Measurements from ENCODE around the gene UAP1L1. TPM values are rescaled to one million over a fixed set of nuclear protein-coding genes. Genes with fewer than 3 reads are reported as not detected.
"Not testable (repeated sequence)": the region's sequence is repeated elsewhere in the genome, so short reads cannot be mapped to it uniquely, and the experiment has no call there.

The UAP1L1 gene
- total RNA-seq, 1 donor from 2014 or later, result 13.3 TPM

GRCh38 chr9:137030538-137031527 lies 46.5 kb upstream of the UAP1L1 start:
- no peak overlapping the region for H3K4me3 ChIP-seq
- no peak for DNase-seq (ENCODE audit: extremely low spot score in 2 of 2)
- intact Hi-C loops (cut with DNase I), result no loop called here
- H3K27me3 ChIP-seq, result no peaks in the 10 kb centered on the region
- no peak overlapping the region for H3K27ac ChIP-seq
- H3K4me1 ChIP-seq, result peaks cover 47% of the 10 kb centered on the region
- no peaks in the 10 kb centered on the region for H3K9me3 ChIP-seq
- no peaks in the 10 kb centered on the region for H3K36me3 ChIP-seq
- TF ChIP-seq POLR2AphosphoS5 (IDR thresholded peaks at IDR 0.05; ENCODE audit: insufficient read depth in 1 of 2, low read depth in 1 of 2) (no peak), POLR2A (IDR thresholded peaks at IDR 0.05) (no peak)
- TF ChIP-seq, protein P1, sequence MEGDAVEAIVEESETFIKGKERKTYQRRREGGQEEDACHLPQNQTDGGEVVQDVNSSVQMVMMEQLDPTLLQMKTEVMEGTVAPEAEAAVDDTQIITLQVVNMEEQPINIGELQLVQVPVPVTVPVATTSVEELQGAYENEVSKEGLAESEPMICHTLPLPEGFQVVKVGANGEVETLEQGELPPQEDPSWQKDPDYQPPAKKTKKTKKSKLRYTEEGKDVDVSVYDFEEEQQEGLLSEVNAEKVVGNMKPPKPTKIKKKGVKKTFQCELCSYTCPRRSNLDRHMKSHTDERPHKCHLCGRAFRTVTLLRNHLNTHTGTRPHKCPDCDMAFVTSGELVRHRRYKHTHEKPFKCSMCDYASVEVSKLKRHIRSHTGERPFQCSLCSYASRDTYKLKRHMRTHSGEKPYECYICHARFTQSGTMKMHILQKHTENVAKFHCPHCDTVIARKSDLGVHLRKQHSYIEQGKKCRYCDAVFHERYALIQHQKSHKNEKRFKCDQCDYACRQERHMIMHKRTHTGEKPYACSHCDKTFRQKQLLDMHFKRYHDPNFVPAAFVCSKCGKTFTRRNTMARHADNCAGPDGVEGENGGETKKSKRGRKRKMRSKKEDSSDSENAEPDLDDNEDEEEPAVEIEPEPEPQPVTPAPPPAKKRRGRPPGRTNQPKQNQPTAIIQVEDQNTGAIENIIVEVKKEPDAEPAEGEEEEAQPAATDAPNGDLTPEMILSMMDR (IDR thresholded peaks at IDR 0.05), result no peak

DNA sequence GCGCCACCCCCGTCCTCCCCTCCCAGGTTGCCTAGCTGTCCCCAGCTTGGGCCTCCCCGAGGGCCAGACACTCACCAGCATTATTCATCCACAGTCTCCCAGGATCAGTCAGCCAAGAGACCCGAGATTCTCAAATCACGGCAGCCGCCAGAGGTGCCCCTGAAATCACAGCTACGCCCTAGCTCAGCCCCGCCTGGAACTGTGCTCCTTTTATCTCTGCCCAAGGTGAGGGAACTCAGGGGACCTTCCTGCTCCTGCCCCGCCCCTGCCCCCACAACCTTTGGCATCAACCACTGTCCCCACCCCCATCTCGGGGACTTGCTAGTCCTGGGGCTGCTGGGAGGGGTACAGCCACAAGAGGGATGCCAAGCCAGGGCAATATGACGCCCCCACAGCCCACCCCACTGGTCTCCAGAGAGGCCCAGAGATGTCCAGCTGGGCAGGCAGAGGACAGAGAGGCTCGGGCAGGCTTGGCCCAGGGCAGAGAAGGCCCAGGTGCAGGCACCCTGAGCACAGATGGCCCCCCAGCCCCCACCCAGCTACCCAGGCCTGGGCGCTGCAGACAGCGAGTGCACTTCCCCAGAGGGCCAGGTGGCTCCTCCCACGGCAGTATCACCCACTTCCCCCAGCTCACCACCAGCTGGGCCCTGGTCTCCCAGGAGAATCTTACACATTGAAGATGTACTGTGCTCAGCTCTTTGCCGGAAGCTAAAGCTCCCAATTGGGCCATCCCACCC lies 45.2 kb upstream of the UAP1L1 start, which contains the start of gene FUT7:
FUT7 (minus strand) TSS at position 185 of the 737 bp plus-strand sequence; CDS start at position 88, 97 bp downstream.
- H3K4me3 ChIP-seq, result no peak within 1 kb of the TSS
- no peak for DNase-seq (ENCODE audit: extremely low spot score in 2 of 2)
- H3K36me3 ChIP-seq, result no peaks in the 10 kb centered on the region
- intact Hi-C loops (cut with DNase I), result no loop called here
- H3K27ac ChIP-seq, result no peak within 1 kb of the TSS
- no peaks in the 10 kb centered on the region for H3K9me3 ChIP-seq
- H3K27me3 ChIP-seq, result no peaks in the 10 kb centered on the region
- no peak for TF ChIP-seq POLR2AphosphoS5 (IDR thresholded peaks at IDR 0.05; ENCODE audit: insufficient read depth in 1 of 2, low read depth in 1 of 2)
- TF ChIP-seq POLR2A (IDR thresholded peaks at IDR 0.05), result no peak
- TF ChIP-seq, protein P1 (IDR thresholded peaks at IDR 0.05), result no peak
- peaks cover 35% of the 10 kb centered on the region for H3K4me1 ChIP-seq

- DNase-seq (ENCODE audit: extremely low spot score in 2 of 2), result no peak
- intact Hi-C loops (cut with DNase I), result no loop called here
- no peaks in the 10 kb centered on the region for H3K9me3 ChIP-seq
- H3K27me3 ChIP-seq, result no peaks in the 10 kb centered on the region
- H3K27ac ChIP-seq, result no peak overlapping the region
- H3K4me1 ChIP-seq, result peaks cover 29% of the 10 kb centered on the region
- H3K4me3 ChIP-seq, result no peak overlapping the region
- TF ChIP-seq, protein P1 (IDR thresholded peaks at IDR 0.05), result no peak
- no peaks in the 10 kb centered on the region for H3K36me3 ChIP-seq
These were observed 44.5 kb upstream of the UAP1L1 start for GRCh38 chr9:137032858-137033257.

DNA sequence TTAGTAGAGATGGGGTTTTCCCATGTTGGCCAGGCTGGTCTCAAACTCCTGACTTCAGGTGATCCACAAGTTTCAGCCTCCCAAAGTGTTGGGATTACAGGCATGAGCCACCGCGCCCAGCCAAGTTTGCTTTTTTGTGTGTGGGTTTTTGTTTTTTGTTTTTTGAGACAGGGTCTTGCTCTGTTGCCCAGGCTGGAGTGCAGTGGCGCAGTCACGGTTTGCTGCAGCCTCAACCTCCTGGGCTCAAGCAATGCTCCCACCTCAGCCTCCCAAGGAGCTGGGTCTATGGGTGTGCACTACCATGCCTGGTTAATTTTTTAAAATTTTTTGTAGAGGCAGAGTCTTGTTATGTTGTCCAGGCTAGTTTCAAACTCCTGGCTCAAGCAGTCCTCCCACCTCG lies 43.8 kb upstream of the UAP1L1 start:
- DNase-seq (ENCODE audit: extremely low spot score in 2 of 2); H3K27me3 ChIP-seq; intact Hi-C loops (cut with DNase I); H3K9me3 ChIP-seq; H3K27ac ChIP-seq; H3K36me3 ChIP-seq: not testable (repeated sequence)
- Histone ChIP-seq H3K4me3 (peak overlapping the region in 1 of 2 donors; percentile 16), H3K4me1 (peaks cover 26% of the 10 kb centered on the region)

GRCh38 chr9:137034039-137034708 lies 43.1 kb upstream of the UAP1L1 start:
- Histone ChIP-seq H3K27ac (no peak overlapping the region), H3K27me3 (no peaks in the 10 kb centered on the region), H3K36me3 (no peaks in the 10 kb centered on the region), H3K9me3 (no peaks in the 10 kb centered on the region), H3K4me3 (peak overlapping the region in 1 of 2 donors; percentile 16), H3K4me1 (peaks cover 19% of the 10 kb centered on the region)
- TF ChIP-seq POLR2A (IDR thresholded peaks at IDR 0.05) (no peak), POLR2AphosphoS5 (IDR thresholded peaks at IDR 0.05; ENCODE audit: insufficient read depth in 1 of 2, low read depth in 1 of 2) (no peak)
- TF ChIP-seq, protein P1 (IDR thresholded peaks at IDR 0.05), result no peak
- no peak for DNase-seq (ENCODE audit: extremely low spot score in 2 of 2)
- intact Hi-C loops (cut with DNase I), result no loop called here

All from vagina (tissue), 2 donors.